Measurements from ENCODE around the gene DNAJB8.

DNA sequence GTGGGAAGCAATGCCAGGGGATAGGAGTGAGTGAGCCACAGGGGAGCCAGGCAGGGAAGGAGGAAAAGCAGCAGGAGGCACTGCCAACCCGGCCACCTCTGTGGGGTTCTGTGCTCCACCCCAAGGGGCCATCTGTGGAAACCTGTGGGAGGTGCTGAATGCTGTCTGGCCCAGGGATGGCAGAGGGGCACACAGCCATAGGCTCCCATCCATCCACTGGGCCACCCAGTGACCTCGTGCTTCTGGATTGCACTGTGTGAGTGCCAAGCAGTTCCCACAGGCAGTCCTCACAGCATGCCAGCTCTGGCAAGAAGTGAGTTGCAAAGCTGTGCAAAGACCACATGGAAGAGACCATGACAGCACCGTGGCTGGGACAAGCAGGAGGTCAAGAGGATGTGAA is 27.5 kb downstream of the DNAJB8 start:
- TF ChIP-seq, protein P1, sequence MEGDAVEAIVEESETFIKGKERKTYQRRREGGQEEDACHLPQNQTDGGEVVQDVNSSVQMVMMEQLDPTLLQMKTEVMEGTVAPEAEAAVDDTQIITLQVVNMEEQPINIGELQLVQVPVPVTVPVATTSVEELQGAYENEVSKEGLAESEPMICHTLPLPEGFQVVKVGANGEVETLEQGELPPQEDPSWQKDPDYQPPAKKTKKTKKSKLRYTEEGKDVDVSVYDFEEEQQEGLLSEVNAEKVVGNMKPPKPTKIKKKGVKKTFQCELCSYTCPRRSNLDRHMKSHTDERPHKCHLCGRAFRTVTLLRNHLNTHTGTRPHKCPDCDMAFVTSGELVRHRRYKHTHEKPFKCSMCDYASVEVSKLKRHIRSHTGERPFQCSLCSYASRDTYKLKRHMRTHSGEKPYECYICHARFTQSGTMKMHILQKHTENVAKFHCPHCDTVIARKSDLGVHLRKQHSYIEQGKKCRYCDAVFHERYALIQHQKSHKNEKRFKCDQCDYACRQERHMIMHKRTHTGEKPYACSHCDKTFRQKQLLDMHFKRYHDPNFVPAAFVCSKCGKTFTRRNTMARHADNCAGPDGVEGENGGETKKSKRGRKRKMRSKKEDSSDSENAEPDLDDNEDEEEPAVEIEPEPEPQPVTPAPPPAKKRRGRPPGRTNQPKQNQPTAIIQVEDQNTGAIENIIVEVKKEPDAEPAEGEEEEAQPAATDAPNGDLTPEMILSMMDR (IDR thresholded peaks at IDR 0.05), result no peak
- TF ChIP-seq POLR2A (IDR thresholded peaks at IDR 0.05), result no peak
